Measurements from ENCODE around the gene GRID1. TPM values are rescaled to one million over a fixed set of nuclear protein-coding genes. Genes with fewer than 3 reads are reported as not detected.
A peak's percentile ranks its signal among the peaks of the same experiment; 100 is the strongest.

GRID1 gene
- total RNA-seq, 1 donor from 2014 or later = 9.2 TPM

DNA sequence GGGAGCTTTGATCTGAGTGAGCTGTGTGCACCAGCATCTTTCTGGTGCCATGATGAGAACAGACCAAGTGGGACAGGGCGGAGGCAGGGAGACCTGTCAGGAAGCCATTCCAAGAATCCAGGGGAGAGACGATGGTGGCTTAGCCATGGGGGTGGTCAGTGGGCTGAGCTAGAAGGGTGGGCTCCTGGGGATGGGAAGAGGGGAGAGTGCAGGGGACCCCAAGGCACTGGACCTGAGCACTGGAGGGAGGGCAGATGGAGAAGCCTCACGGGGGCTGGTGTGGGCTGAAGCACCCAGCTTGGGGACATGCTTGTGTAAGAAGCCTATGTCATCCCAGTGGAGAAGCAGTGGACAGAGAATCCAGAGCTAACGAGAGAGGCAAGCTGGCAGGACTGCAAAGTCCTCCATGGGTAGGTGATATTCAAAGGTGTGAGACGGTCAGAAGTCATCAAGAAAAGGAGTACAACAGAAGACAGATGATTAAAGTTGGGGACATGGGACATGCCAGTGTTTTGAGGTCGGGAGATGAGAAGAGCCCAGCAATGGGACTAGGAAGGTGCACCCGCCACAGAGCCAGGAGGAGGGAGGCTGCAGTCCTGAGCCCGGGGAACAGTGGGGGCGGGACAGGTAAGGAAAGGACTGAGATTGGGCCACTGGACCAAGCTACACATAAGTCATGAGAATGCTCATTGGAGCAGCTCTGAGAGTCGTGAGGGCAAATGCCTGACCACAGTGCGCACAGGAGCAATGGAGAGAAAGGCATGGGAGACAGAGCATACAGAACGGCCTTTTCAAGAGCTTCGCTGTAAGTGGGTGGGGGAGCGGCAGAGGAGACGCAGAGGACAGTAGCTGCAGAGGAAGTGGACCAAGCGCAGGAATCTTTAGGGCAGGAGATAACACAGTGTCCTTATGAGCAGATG is 72.0 kb downstream of the GRID1 start:
- Mint-ChIP-seq H3K4me1 (ENCODE audit: unreplicated experiment) (no peaks in the 10 kb centered on the region), H3K4me3 (no peak overlapping the region), H3K27me3 (peaks cover 20% of the 10 kb centered on the region), H3K27ac (no peak overlapping the region), H3K36me3 (no peaks in the 10 kb centered on the region), H3K9me3 (no peaks in the 10 kb centered on the region)
- DNase-seq (ENCODE audit: extremely low spot score, unreplicated experiment) = peak; percentile 59
- TF ChIP-seq CTCF (conservative IDR thresholded peaks at IDR 0.05) = no peak

- DNase-seq (ENCODE audit: extremely low spot score, unreplicated experiment) = no peak
- H3K4me3 Mint-ChIP-seq = no peak overlapping the region
- H3K36me3 Mint-ChIP-seq = no peaks in the 10 kb centered on the region
- no peak for TF ChIP-seq CTCF (conservative IDR thresholded peaks at IDR 0.05)
- H3K4me1 Mint-ChIP-seq (ENCODE audit: unreplicated experiment) = no peaks in the 10 kb centered on the region
- H3K27me3 Mint-ChIP-seq = peaks cover 22% of the 10 kb centered on the region
- H3K27ac Mint-ChIP-seq = no peak overlapping the region
- H3K9me3 Mint-ChIP-seq = no peaks in the 10 kb centered on the region
These were observed 73.2 kb downstream of the GRID1 start for GRCh38 chr10:86293396-86293791.

GRCh38 chr10:86292462-86293395 is 73.9 kb downstream of the GRID1 start:
- H3K4me3 Mint-ChIP-seq = no peak overlapping the region
- H3K27me3 Mint-ChIP-seq = peaks cover 22% of the 10 kb centered on the region
- DNase-seq (ENCODE audit: extremely low spot score, unreplicated experiment) = peak; percentile 60
- no peaks in the 10 kb centered on the region for H3K9me3 Mint-ChIP-seq
- no peaks in the 10 kb centered on the region for H3K36me3 Mint-ChIP-seq
- H3K27ac Mint-ChIP-seq = no peak overlapping the region
- TF ChIP-seq CTCF (conservative IDR thresholded peaks at IDR 0.05) = no peak
- H3K4me1 Mint-ChIP-seq (ENCODE audit: unreplicated experiment) = no peaks in the 10 kb centered on the region

DNA sequence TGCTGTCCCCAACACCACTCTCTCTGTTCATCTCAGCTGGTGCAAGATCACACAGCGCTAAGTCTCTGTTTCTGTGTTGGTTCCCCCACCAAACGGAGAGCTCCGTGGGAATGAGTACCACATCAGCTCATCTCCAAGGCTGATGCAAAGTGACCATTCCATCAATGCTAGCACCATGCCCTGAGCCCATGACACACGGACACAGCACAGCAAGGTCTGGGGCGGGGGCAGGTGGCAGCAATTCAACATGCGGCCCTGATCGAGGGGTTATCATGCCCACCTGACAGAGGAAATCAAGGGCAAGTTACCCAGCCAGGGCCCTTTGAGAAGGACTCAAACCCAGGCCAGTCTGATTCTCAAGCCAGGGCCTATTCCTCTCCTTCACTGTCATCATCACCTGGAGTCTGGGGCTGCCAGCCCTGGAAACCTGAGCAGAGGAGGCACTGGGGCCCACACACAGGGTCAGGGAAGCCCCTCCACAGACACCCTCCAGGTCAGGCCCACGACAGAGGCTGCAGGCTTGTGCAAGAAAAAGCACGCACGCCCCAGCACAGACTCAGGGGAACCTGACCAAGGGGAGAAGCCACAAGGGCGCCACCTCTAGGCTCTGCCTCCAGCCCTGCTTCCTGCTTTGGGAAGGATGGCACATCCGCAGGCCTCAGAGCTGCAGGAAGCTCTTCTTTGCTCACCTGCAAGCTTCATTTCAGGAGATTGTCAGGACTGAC is 74.8 kb downstream of the GRID1 start:
- Mint-ChIP-seq H3K9me3 (no peaks in the 10 kb centered on the region), H3K36me3 (no peaks in the 10 kb centered on the region), H3K4me3 (no peak overlapping the region), H3K27me3 (peaks cover 22% of the 10 kb centered on the region), H3K27ac (no peak overlapping the region), H3K4me1 (ENCODE audit: unreplicated experiment) (no peaks in the 10 kb centered on the region)
- no peak for TF ChIP-seq CTCF (conservative IDR thresholded peaks at IDR 0.05)
- DNase-seq (ENCODE audit: extremely low spot score, unreplicated experiment) = peak; percentile 63

DNA sequence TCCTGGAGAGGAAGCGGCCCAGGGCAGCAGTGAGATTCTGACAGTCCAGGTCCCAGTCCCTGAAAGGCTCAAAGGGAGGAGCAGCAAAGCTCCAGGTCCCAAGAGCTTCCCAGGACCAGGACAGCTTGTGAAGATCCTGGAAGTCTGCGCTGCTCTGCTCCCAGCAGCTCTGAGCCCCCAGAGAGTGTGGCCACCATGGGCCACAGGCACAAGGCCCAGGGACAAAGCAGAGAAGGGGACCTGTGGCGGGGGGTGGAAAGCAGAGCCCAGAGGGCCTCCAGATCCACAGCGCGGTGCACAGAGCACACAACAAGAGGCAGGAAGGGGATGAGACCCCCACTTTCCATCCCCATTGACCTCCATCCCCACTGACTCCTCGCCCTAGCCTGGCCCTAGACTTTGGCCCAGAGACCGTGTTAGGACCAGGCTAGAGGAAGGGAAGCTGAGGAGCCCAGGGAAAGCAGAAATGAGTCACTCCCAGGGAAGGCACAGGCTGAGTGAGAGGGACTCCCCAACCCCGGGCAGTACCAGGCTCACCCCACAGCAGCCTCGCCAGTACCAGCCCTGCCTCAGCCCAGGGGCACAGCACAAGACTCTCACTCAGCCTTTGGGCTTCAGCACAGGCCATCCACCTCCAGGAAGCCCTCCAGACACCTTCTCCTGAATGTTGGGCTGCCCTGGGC is 75.5 kb downstream of the GRID1 start:
- Mint-ChIP-seq H3K36me3 (no peaks in the 10 kb centered on the region), H3K27me3 (peaks cover 22% of the 10 kb centered on the region), H3K4me3 (no peak overlapping the region), H3K4me1 (ENCODE audit: unreplicated experiment) (no peaks in the 10 kb centered on the region), H3K27ac (no peak overlapping the region), H3K9me3 (no peaks in the 10 kb centered on the region)
- DNase-seq (ENCODE audit: extremely low spot score, unreplicated experiment) = peak; percentile 50
- no peak for TF ChIP-seq CTCF (conservative IDR thresholded peaks at IDR 0.05)

Measured in type B pancreatic cell (in vitro differentiated cells).